Measurements from ENCODE around the gene PTPN7.
A peak's percentile ranks its signal among the peaks of the same experiment; 100 is the strongest.

The PTPN7 gene

GRCh38 chr1:202161151-202162046 lies 997 bp upstream of the PTPN7 start:
- no peak for TF ChIP-seq CTCF (IDR thresholded peaks at IDR 0.05; ENCODE audit: control insufficient read depth, extremely low read depth, insufficient read depth)
- no peak for DNase-seq (ENCODE audit: low read depth)
- no peak overlapping the region for H3K4me3 ChIP-seq (ENCODE audit: low read depth, low read length)

- DNase-seq (ENCODE audit: low read depth) = no peak
- H3K4me3 ChIP-seq (ENCODE audit: low read depth, low read length) = no peak overlapping the region
- TF ChIP-seq CTCF (IDR thresholded peaks at IDR 0.05; ENCODE audit: control insufficient read depth, extremely low read depth, insufficient read depth) = no peak
Measured at GRCh38 chr1:202159534-202160371, 649 bp downstream of the PTPN7 start.

GRCh38 chr1:202158810-202159533 lies 1.4 kb downstream of the PTPN7 start:
- DNase-seq (ENCODE audit: low read depth) = no peak
- no peak overlapping the region for H3K4me3 ChIP-seq (ENCODE audit: low read depth, low read length)
- no peak for TF ChIP-seq CTCF (IDR thresholded peaks at IDR 0.05; ENCODE audit: control insufficient read depth, extremely low read depth, insufficient read depth)

- TF ChIP-seq CTCF (IDR thresholded peaks at IDR 0.05; ENCODE audit: control insufficient read depth, extremely low read depth, insufficient read depth) = no peak
- no peak for DNase-seq (ENCODE audit: low read depth)
- no peak overlapping the region for H3K4me3 ChIP-seq (ENCODE audit: low read depth, low read length)
Measured at GRCh38 chr1:202157945-202158344, 2.5 kb downstream of the PTPN7 start.

- H3K4me3 ChIP-seq (ENCODE audit: low read depth, low read length) = no peak overlapping the region
- no peak for DNase-seq (ENCODE audit: low read depth)
- no peak for TF ChIP-seq CTCF (IDR thresholded peaks at IDR 0.05; ENCODE audit: control insufficient read depth, extremely low read depth, insufficient read depth)
Measured at GRCh38 chr1:202156590-202156989, 3.8 kb downstream of the PTPN7 start.

- no peak for TF ChIP-seq CTCF (IDR thresholded peaks at IDR 0.05; ENCODE audit: control insufficient read depth, extremely low read depth, insufficient read depth)
- peak; percentile 35 for DNase-seq (ENCODE audit: low read depth)
- H3K4me3 ChIP-seq (ENCODE audit: low read depth, low read length) = no peak overlapping the region
Measured at GRCh38 chr1:202155478-202156021, 4.9 kb downstream of the PTPN7 start.
